Measurements from ENCODE around the gene GIMAP7. TPM values are rescaled to one million over a fixed set of nuclear protein-coding genes. Genes with fewer than 3 reads are reported as not detected.
"Not testable (repeated sequence)": the region's sequence is repeated elsewhere in the genome, so short reads cannot be mapped to it uniquely, and the experiment has no call there.

The GIMAP7 gene
- total RNA-seq, 1 donor from 2014 or later: 16.0 TPM

DNA sequence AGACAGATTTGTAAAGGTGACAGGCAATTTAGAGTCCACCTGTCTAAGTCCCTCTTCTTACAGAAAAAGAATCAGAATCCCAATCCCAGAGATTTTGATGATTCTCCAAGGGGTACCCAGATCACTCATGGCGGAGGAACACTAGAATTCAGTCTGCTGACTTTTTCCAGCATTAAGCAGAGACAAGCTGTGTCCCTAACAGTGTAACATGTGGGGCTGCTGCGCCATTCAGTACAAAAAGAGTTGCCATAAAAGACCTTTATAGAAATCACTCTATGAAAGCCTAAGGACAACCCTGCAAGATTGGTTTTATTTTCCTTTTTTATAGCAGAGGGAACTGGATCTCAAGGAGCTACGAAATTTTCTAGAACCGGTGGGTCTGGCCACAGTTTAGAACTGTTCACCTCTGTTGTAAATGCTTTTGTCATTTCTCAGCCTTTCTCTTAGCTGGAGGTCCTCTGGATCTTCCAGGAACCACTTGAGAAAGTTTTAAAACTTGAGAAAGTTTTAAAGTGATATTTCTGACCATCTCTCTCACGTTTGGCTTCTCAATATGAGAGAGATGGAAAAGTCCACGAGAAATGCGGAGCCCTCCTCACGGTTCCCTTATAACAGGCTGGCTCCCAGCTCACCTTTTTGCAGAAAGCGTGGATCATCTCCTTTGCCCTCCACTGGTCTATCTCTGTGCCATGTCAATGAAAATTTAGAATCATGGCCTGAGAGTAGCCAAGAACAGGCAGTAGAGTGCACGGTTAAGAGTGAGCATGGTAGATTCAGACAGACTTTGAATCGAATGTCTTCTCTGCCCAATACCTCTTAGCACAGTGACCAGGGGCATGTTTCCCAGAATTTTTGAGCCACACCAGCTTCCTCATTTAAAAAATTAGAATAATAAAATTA, 826 bp downstream of the GIMAP7 start:
- Histone ChIP-seq H3K27ac (peak overlapping the region; percentile 66), H3K4me3 (peak overlapping the region; percentile 30 to 46), H3K9me3 (no peaks in the 10 kb centered on the region), H3K4me1 (no peaks in the 10 kb centered on the region), H3K36me3 (no peaks in the 10 kb centered on the region), H3K27me3 (no peaks in the 10 kb centered on the region)
- TF ChIP-seq POLR2AphosphoS5 (IDR thresholded peaks at IDR 0.05; ENCODE audit: insufficient read depth in 1 of 2, low read depth in 1 of 2): no peak
- no peak for TF ChIP-seq CTCF (IDR thresholded peaks at IDR 0.05)
- no peak for TF ChIP-seq POLR2A (IDR thresholded peaks at IDR 0.05)
- no peak for DNase-seq (ENCODE audit: extremely low spot score in 2 of 2)
- intact Hi-C loops (cut with DNase I): no loop called here

DNA sequence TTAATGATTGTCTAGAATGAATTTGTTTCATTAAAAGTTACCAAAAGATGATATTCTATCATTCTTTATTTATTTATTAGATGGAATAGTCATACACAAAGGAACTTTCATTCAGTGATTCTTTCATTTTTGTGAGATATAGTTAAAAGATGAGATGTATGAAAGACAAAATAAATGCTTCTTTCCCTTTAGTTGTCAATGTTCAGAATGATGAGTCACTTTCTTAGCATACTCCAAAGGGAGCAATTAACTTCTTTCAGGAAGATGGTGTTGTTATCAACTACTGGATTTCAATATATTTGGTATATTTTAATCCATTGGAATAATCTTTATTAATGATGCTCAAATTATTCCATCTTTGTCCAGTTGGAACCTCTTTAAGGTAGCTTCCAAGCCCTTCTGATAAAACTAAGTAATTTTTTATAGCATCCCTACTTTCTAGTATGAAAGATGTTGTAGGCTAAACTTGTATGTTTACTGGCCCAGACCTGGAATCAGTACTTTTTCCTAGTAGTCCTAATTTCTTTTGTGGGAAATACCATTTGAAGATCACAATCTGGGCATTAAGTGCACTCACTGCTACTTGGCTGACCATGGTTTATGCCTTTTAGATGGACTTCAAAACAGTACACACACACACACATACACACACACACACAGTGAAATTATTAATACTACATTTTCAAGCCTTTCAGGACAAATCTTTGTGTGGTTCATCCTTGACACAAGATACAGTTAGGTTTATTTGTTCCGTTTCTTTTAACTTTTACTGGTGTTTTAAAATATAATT, 2.5 kb downstream of the GIMAP7 start:
- Histone ChIP-seq H3K4me3 (peak overlapping the region; percentile 4 to 46), H3K36me3 (no peaks in the 10 kb centered on the region), H3K27me3 (no peaks in the 10 kb centered on the region), H3K9me3 (no peaks in the 10 kb centered on the region), H3K4me1 (no peaks in the 10 kb centered on the region), H3K27ac (peak overlapping the region; percentile 66)
- intact Hi-C loops (cut with DNase I): no loop called here
- no peak for TF ChIP-seq CTCF (IDR thresholded peaks at IDR 0.05)
- TF ChIP-seq POLR2AphosphoS5 (IDR thresholded peaks at IDR 0.05; ENCODE audit: insufficient read depth in 1 of 2, low read depth in 1 of 2): no peak
- no peak for TF ChIP-seq POLR2A (IDR thresholded peaks at IDR 0.05)
- no peak for DNase-seq (ENCODE audit: extremely low spot score in 2 of 2)

- H3K4me3 ChIP-seq: peak overlapping the region in 1 of 2 donors; percentile 46
Measured at GRCh38 chr7:150519310-150519709, 4.6 kb downstream of the GIMAP7 start.

GRCh38 chr7:150520145-150520544, 5.5 kb downstream of the GIMAP7 start:
- Histone ChIP-seq H3K9me3 (no peaks in the 10 kb centered on the region), H3K4me1 (no peaks in the 10 kb centered on the region), H3K27me3 (no peaks in the 10 kb centered on the region), H3K4me3 (peak overlapping the region; percentile 18 to 46), H3K27ac (peak overlapping the region; percentile 66), H3K36me3 (no peaks in the 10 kb centered on the region)
- no peak for DNase-seq (ENCODE audit: extremely low spot score in 2 of 2)
- intact Hi-C loops (cut with DNase I): no loop called here
- TF ChIP-seq POLR2A (IDR thresholded peaks at IDR 0.05) (no peak), CTCF (IDR thresholded peaks at IDR 0.05) (no peak), POLR2AphosphoS5 (IDR thresholded peaks at IDR 0.05; ENCODE audit: insufficient read depth in 1 of 2, low read depth in 1 of 2) (no peak)

More at GRCh38 chr7:150519310-150519709, 4.6 kb downstream of the GIMAP7 start:
- H3K4me1 ChIP-seq: no peaks in the 10 kb centered on the region
- TF ChIP-seq POLR2A (IDR thresholded peaks at IDR 0.05): no peak
- TF ChIP-seq POLR2AphosphoS5 (IDR thresholded peaks at IDR 0.05; ENCODE audit: insufficient read depth in 1 of 2, low read depth in 1 of 2): no peak
- no peak for TF ChIP-seq CTCF (IDR thresholded peaks at IDR 0.05)
- no peaks in the 10 kb centered on the region for H3K36me3 ChIP-seq
- no peak for DNase-seq (ENCODE audit: extremely low spot score in 2 of 2)
- intact Hi-C loops (cut with DNase I): no loop called here
- H3K27ac ChIP-seq: peak overlapping the region; percentile 66
- H3K9me3 ChIP-seq: no peaks in the 10 kb centered on the region
- H3K27me3 ChIP-seq: no peaks in the 10 kb centered on the region

- H3K27me3 ChIP-seq; H3K4me1 ChIP-seq; DNase-seq (ENCODE audit: extremely low spot score in 2 of 2); intact Hi-C loops (cut with DNase I); H3K36me3 ChIP-seq; H3K9me3 ChIP-seq; H3K4me3 ChIP-seq; H3K27ac ChIP-seq: not testable (repeated sequence)
Measured at GRCh38 chr7:150522931-150523330, 8.3 kb downstream of the GIMAP7 start.

All from vagina (tissue), 2 donors.